Right cardiac atrium (tissue), 5 donors: ENCODE data around the gene FAIM2. TPM values are rescaled to one million over a fixed set of nuclear protein-coding genes. Genes with fewer than 3 reads are reported as not detected.
A peak's percentile ranks its signal among the peaks of the same experiment; 100 is the strongest.
"Not testable (repeated sequence)": the region's sequence is repeated elsewhere in the genome, so short reads cannot be mapped to it uniquely, and the experiment has no call there.

Experiments used
- ATAC-seq, 2 donors: fragments of 200-7000 bp; cut with Tn5 transposase; one replicate each; pipeline versions ENCODE4 v1.8.0 to v1.9.1; 2020; ENCODE audit warnings: moderate library complexity in 2 of 2, mild to moderate bottlenecking in 1 of 2
- DNase-seq, 3 donors: peaks; one replicate each; pipeline ENCODE4 v3.0.0-alpha.2; 2020
- H3K27ac ChIP-seq: one replicate; pipeline ENCODE4 v1.5.1; 2013; ENCODE audit warnings: mild to moderate bottlenecking, low read length, control low read depth, moderate library complexity
- H3K27me3 ChIP-seq: one replicate; pipeline ENCODE4 v1.6.1; 2013; ENCODE audit not compliant: control insufficient read depth, insufficient read depth
- H3K4me1 ChIP-seq: one replicate; pipeline ENCODE4 v1.6.1; 2013; ENCODE audit warnings: low read length; ENCODE audit not compliant: control insufficient read depth, insufficient read depth
- H3K4me3 ChIP-seq: one replicate; pipeline ENCODE4 v1.5.1; 2013; ENCODE audit warnings: low read length, control low read depth
- H3K9me3 ChIP-seq: one replicate; pipeline ENCODE4 v1.6.1; 2013; ENCODE audit warnings: low read length; ENCODE audit not compliant: control insufficient read depth
- whole genome bisulfite sequencing: extraction: QIAGEN DNeasy Blood & Tissue Kit; methylation state at CpG from one replicate; pipeline ENCODE4 v1.1.7; 2013; 5-methylcytosine and 5-hydroxymethylcytosine counted together
- intact Hi-C, 4 donors: fragments of 100-400 bp; cut with DNase I; formaldehyde crosslinking; loops; one replicate each; pipeline versions ENCODE4 v1.11.0 to v1.14.0; 2022 to 2023
- polyA plus RNA-seq: library from polyadenylated mRNA; stranded (reverse); fragments of 200-250 nt; gene quantifications from one replicate; pipeline ENCODE4 v1.2.3, GENCODE V29; 2013
- total RNA-seq, 4 donors: library from RNA; stranded (reverse); fragmentation: NEBNext Ultra II Directional; extraction: Animal tissue kit (Norgen Biotek cat#: 25700); gene quantifications; one replicate each; pipeline ENCODE4 v1.2.1, GENCODE V29; 2021
- donor health status: healthy with polysubstance abuse.
- donor health status: DM: no; HTN: yes; CAD: no.
- donor health status: DM: no; HTN: no; CAD: no.
- donor health status: DM: no; HTN: yes; CAD: no; lungs with severe emphysema.
- donor health status: DM: yes; HTN: yes; CAD: no.

Gene FAIM2
- total and polyA plus RNA-seq, 5 donors, result 10.4 to 37.4 (median 23.7) TPM

DNA sequence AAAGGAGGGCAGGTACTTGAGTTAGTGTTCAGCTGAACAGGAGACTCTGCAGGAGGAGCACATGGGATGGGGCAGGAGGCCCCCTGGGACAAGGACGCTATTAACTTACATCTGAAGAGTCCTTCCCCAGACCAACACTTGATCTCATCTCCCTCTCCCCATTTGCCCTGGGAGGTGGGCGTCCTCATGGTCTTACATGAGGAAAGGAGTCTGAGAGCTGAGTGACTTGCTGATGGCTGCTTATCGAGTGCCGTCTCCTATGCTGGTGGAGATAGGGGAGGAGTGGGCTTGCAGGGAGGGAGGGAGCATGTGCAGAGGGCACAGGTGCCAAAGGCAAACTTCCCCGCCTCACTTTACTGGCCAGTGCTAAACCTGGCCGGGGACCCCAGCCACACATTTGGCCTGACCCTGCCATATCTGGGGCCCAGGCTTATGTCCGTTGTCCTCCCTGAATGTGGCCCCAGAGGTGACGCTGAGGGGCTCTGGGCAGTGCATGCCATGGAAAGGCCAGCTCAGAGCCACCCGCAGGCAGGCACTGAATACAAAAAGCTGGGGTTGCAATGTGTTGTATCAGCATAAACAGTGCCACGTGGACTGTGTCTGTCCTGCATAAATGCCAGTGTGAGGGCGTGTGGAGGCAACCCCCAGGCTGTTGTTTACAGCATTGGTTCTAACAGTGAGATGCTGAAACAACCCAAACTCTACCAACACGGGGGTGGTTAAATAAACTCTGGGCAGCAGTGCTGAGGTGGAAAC is 29.4 kb downstream of the FAIM2 start:
- no peak overlapping the region for H3K27ac ChIP-seq
- H3K4me3 ChIP-seq, result no peak overlapping the region
- ATAC-seq (no peak), DNase-seq (peak in 2 of 3 donors; percentile 30 to 38)
- 72% methylated on average over 12 of the region's 12 CpGs for WGBS
- peaks cover 11% of the 10 kb centered on the region for H3K4me1 ChIP-seq
- no peaks in the 10 kb centered on the region for H3K9me3 ChIP-seq
- intact Hi-C loops, result loop anchor here in 2 of 4 donors (5.0 to 10.0 kb wide), 3 partner anchors 68 to 180 kb away; partner anchors contain the start of genes AQP2 (in 1 of the 2) and ASIC1 (in 1 of the 2)
- H3K27me3 ChIP-seq, result no peaks in the 10 kb centered on the region

DNA sequence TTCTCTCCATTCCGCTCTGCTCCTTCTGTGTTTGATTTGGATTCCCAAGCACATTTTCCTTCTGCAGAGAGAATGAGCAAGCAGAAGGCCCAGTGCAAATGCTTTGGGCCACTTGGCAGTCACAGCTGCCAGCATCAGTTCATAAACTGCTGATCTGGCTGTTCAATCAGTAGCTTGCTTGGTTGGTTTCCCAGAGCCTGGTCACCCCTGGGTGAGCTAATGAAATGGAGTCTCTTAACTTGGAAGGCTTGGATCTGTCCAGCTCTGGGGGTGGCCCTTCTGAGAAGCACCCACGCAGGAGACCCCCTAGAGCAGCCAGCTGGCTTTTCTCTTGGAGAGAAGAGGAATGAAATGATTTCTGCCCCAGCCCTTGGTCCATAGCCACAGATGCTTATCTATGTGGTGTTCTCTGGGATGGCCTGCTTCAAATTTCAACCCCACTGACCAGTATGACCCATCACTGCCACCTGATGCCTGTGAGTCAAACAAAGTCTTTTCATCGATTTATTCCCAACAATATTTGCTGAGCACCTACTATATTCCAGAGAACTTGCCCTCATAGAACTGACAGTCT is 30.3 kb downstream of the FAIM2 start:
- H3K27me3 ChIP-seq, result no peaks in the 10 kb centered on the region
- peaks cover 14% of the 10 kb centered on the region for H3K4me1 ChIP-seq
- no peak overlapping the region for H3K27ac ChIP-seq
- H3K4me3 ChIP-seq, result no peak overlapping the region
- DNase-seq, result peak; percentile 38 to 88 (median 58)
- H3K9me3 ChIP-seq, result no peaks in the 10 kb centered on the region
- no peak for ATAC-seq
- intact Hi-C loops, result loop anchor here in 2 of 4 donors (5.0 to 10.0 kb wide), 3 partner anchors 69 to 181 kb away; partner anchors contain the start of genes AQP2 (in 1 of the 2) and ASIC1 (in 1 of the 2)
- WGBS, result 72% methylated on average over 3 of the region's 3 CpGs

DNA sequence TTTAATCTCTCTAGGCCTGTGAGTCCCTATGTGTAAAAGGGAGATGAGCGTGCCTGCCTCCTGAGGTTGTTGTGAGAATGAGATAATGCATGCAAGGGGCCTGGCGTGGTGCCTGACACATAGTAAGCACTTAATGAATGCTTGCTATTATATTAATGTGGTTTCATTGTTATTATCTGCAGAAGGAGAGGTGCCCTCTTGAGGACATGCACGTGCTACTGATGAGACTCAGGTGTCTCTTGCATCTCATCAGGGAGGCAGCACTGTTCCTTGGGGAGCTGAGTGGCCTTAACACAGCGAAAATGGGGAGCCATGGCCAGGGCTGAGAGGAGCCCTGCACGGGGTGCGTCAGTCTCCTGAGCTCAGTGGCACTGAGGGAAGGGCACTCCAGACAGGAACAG is 30.9 kb downstream of the FAIM2 start:
- Histone ChIP-seq H3K27ac (no peak overlapping the region), H3K9me3 (no peaks in the 10 kb centered on the region), H3K4me1 (peaks cover 14% of the 10 kb centered on the region), H3K4me3 (no peak overlapping the region), H3K27me3 (no peaks in the 10 kb centered on the region)
- 65% methylated on average over 6 of the region's 6 CpGs for whole genome bisulfite sequencing
- peak in 2 of 3 donors; percentile 27 to 61 for DNase-seq
- no peak for ATAC-seq
- intact Hi-C loops, result loop anchor here in 2 of 4 donors (5.0 to 10.0 kb wide), 3 partner anchors 70 to 182 kb away; partner anchors contain the start of genes AQP2 (in 1 of the 2) and ASIC1 (in 1 of the 2)

- H3K4me1 ChIP-seq, result peaks cover 14% of the 10 kb centered on the region
- H3K9me3 ChIP-seq, result no peaks in the 10 kb centered on the region
- intact Hi-C loops, result loop anchor here in 2 of 4 donors (5.0 to 10.0 kb wide), 3 partner anchors 70 to 182 kb away; partner anchors contain the start of genes AQP2 (in 1 of the 2) and ASIC1 (in 1 of the 2)
- ATAC-seq (no peak), DNase-seq (peak in 2 of 3 donors; percentile 29 to 51)
- H3K4me3 ChIP-seq, result no peak overlapping the region
- no peaks in the 10 kb centered on the region for H3K27me3 ChIP-seq
- WGBS, result 86% methylated on average over 5 of the region's 5 CpGs
- H3K27ac ChIP-seq, result no peak overlapping the region
These were observed 31.3 kb downstream of the FAIM2 start for GRCh38 chr12:49872381-49872780.

DNA sequence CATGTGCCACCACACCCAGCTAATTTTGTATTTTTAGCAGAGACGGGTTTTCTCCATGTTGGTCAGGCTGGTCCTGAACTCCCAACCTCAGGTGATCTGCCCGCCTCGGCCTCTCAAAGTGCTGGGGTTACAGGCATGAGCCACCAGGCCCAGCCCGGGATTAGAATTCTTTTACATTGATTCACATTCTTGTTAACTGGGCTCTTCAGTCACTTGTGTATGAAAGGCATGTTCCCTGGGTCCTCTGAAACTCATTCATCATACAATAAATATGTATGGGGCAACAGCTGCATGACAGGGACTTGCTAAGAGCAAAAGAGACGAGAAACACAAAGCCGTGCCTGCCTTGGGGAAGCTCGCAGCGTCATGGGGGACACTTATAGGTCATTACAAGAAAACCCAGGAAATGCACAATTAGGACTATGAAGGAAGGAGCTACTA is 31.9 kb downstream of the FAIM2 start:
- H3K4me3 ChIP-seq, H3K9me3 ChIP-seq, H3K27ac ChIP-seq, H3K27me3 ChIP-seq, ATAC-seq: not testable (repeated sequence)
- 94% methylated on average over 8 of the region's 8 CpGs for WGBS
- peaks cover 14% of the 10 kb centered on the region for H3K4me1 ChIP-seq
- intact Hi-C loops, result loop anchor here in 2 of 4 donors (5.0 to 10.0 kb wide), 3 partner anchors 70 to 183 kb away; partner anchors contain the start of genes AQP2 (in 1 of the 2) and ASIC1 (in 1 of the 2)
- DNase-seq, result peak in 2 of 3 donors; percentile 30 to 34

DNA sequence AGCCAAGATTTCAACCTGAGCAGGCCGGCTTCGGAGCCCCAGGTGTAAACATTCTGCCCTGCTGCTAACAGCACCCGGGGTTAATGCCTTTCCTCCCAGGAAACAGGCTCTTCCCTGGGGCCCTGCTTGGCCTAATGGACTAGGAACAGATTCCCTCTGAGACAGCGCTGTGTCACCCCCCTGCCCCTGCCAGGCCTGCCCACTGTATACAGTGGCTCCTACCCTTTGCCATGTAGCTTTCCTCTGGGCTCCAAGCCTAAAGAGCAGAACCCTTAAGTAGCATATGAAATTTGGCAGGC is 32.5 kb downstream of the FAIM2 start:
- H3K27me3 ChIP-seq, result no peaks in the 10 kb centered on the region
- no peak overlapping the region for H3K4me3 ChIP-seq
- no peak overlapping the region for H3K27ac ChIP-seq
- no peak for ATAC-seq
- H3K4me1 ChIP-seq, result peaks cover 14% of the 10 kb centered on the region
- 85% methylated on average over 4 of the region's 4 CpGs for whole genome bisulfite sequencing
- no peaks in the 10 kb centered on the region for H3K9me3 ChIP-seq
- intact Hi-C loops, result loop anchor here in 2 of 4 donors (5.0 to 10.0 kb wide), 3 partner anchors 71 to 184 kb away; partner anchors contain the start of genes AQP2 (in 1 of the 2) and ASIC1 (in 1 of the 2)
- peak in 1 of 3 donors; percentile 47 for DNase-seq

- WGBS, result 89% methylated on average over 11 of the region's 11 CpGs
- peaks cover 14% of the 10 kb centered on the region for H3K4me1 ChIP-seq
- no peak for ATAC-seq
- H3K4me3 ChIP-seq, result no peak overlapping the region
- intact Hi-C loops, result loop anchor here in 2 of 4 donors (5.0 to 10.0 kb wide), 3 partner anchors 72 to 184 kb away; partner anchors contain the start of genes AQP2 (in 1 of the 2) and ASIC1 (in 1 of the 2)
- no peaks in the 10 kb centered on the region for H3K27me3 ChIP-seq
- H3K9me3 ChIP-seq, result no peaks in the 10 kb centered on the region
- no peak overlapping the region for H3K27ac ChIP-seq
- DNase-seq, result no peak
These were observed 33.0 kb downstream of the FAIM2 start for GRCh38 chr12:49870501-49871262.

DNA sequence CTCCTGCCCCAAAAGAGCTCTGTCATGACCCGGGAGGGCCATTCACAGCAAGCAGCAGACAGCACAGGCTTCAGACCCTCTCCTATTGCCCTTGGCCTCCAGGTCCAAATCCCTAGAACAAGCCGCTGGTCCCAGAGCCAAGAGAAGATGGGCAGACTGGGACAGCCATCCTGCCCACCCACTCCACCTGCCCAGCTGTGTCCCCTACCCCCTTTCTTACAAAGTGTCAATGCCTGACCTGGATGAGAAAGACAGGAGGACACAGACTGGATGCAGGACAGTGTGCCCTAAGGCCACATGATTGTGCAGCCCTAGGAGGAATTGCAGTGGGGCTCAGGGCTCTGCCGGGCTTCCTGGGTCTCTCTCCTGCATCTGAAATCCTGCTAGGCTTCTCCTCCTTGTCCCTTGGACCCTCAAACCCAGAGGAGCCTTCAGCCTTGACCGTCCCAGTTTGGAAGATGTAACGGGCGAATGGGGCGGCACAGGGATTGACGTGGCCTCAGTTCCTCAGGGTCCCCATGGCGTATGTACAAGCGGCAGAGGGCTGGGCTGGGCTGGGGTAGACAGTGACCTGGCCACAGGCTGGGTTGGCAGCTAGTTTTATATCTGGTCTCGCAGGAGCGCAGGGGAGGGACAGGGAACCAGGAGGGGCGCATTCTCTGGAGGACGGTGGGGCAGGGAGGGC is 33.7 kb downstream of the FAIM2 start:
- Histone ChIP-seq H3K4me3 (no peak overlapping the region), H3K27ac (peak overlapping the region; percentile 53), H3K27me3 (no peaks in the 10 kb centered on the region), H3K4me1 (peaks cover 14% of the 10 kb centered on the region), H3K9me3 (no peaks in the 10 kb centered on the region)
- intact Hi-C loops, result loop anchor here (5.0 to 10.0 kb wide), 7 partner anchors 72 to 202 kb away; partner anchors contain the start of genes ASIC1 (in 2 of the 4) and AQP2 (in 1 of the 4)
- DNase-seq (peak in 2 of 3 donors; percentile 57 to 58), ATAC-seq (no peak)
- 80% methylated on average over 14 of the region's 14 CpGs for WGBS

DNA sequence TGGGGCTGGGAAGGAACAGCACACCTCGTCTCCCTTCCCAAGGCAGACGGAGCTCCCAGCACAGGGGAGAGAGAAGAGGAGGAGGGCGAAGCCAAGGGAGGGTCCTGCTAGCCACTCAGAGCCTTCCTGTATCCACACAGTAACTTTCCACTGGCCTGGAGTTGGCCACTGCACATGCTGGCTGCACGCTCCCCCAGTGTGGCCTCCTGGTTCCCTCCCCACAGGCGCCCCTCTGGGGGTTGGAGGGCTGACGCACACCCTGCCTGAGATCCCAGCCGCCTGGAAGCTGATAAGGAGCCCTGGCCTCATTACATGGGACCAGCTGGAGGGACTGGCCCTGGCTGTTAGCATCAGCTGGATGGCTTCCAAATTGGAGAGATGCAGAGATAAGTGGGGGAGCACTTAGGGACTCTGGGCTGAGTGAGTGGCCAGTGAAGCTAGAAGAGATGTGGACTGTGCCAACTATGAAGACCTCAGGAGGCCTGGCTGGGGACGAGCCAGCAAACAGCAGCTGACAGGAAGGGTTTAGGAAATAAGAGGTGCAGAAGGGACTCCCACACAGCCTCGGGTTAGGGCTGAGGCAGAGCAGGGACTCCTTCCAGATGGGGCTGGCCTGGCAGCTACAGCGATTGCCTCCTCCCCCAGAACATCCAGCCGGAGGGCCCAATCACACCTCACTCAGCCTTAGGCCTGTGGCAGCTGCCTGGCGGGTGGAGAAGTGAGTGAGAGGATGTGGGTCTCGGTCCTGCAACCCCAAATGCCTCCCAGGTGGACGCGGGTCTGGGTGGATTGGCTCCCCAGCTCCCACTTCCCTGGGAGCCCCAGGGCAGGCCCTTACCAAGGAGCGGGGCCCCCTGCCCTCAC is 34.5 kb downstream of the FAIM2 start:
- ATAC-seq, result peak; percentile 93 to 94
- H3K27ac ChIP-seq, result peak overlapping the region; percentile 53
- no peak overlapping the region for H3K4me3 ChIP-seq
- intact Hi-C loops, result loop anchor here in 3 of 4 donors (5.0 to 10.0 kb wide), 6 partner anchors 73 to 203 kb away; partner anchors contain the start of gene ASIC1 (in 1 of the 3)
- H3K9me3 ChIP-seq, result no peaks in the 10 kb centered on the region
- peaks cover 14% of the 10 kb centered on the region for H3K4me1 ChIP-seq
- WGBS, result 13% methylated on average over 16 of the region's 16 CpGs
- no peaks in the 10 kb centered on the region for H3K27me3 ChIP-seq
- peak; percentile 96 to 98 (median 98) for DNase-seq
